ENCODE results near the gene IL17RB.

IL17RB gene

GRCh38 chr3:53846134-53846850 is at the start of gene IL17RB, which contains the start of gene CHDH:
Gene IL17RB, plus strand, starts transcription at chr3:53846568. Its CDS starts 21 bp downstream, at chr3:53846589.
Gene CHDH, minus strand, starts transcription at chr3:53846419. Its CDS starts 22,411 bp downstream, at chr3:53824008.
- in situ Hi-C loops (cut with MboI; ENCODE audit: low sequenced_read_pairs): no loop called here

- in situ Hi-C loops (cut with MboI; ENCODE audit: low sequenced_read_pairs): no loop called here
These were observed 48.2 kb upstream of the IL17RB start for GRCh38 chr3:53798144-53798543.

- in situ Hi-C loops (cut with MboI; ENCODE audit: low sequenced_read_pairs): no loop called here
These were observed 47.0 kb upstream of the IL17RB start for GRCh38 chr3:53799338-53799865.

- in situ Hi-C loops (cut with MboI; ENCODE audit: low sequenced_read_pairs): no loop called here
These were observed 46.1 kb upstream of the IL17RB start for GRCh38 chr3:53800041-53800906.

- in situ Hi-C loops (cut with MboI; ENCODE audit: low sequenced_read_pairs): no loop called here
These were observed 45.0 kb upstream of the IL17RB start for GRCh38 chr3:53801319-53801718.

GRCh38 chr3:53802256-53802880 is 44.0 kb upstream of the IL17RB start:
- in situ Hi-C loops (cut with MboI; ENCODE audit: low sequenced_read_pairs): no loop called here

- in situ Hi-C loops (cut with MboI; ENCODE audit: low sequenced_read_pairs): no loop called here
These were observed 43.1 kb upstream of the IL17RB start for GRCh38 chr3:53803124-53803815.

- in situ Hi-C loops (cut with MboI; ENCODE audit: low sequenced_read_pairs): no loop called here
These were observed 42.3 kb upstream of the IL17RB start for GRCh38 chr3:53803816-53804695.

GRCh38 chr3:53804697-53805462 is 41.5 kb upstream of the IL17RB start:
- in situ Hi-C loops (cut with MboI; ENCODE audit: low sequenced_read_pairs): no loop called here

GRCh38 chr3:53805463-53806159 is 40.8 kb upstream of the IL17RB start:
- in situ Hi-C loops (cut with MboI; ENCODE audit: low sequenced_read_pairs): no loop called here

GRCh38 chr3:53806182-53807116 is 39.9 kb upstream of the IL17RB start:
- in situ Hi-C loops (cut with MboI; ENCODE audit: low sequenced_read_pairs): no loop called here

- in situ Hi-C loops (cut with MboI; ENCODE audit: low sequenced_read_pairs): no loop called here
These were observed 39.1 kb upstream of the IL17RB start for GRCh38 chr3:53807117-53807810.

- in situ Hi-C loops (cut with MboI; ENCODE audit: low sequenced_read_pairs): no loop called here
These were observed 37.9 kb upstream of the IL17RB start for GRCh38 chr3:53808496-53808895.

GRCh38 chr3:53809267-53809666 is 37.1 kb upstream of the IL17RB start:
- in situ Hi-C loops (cut with MboI; ENCODE audit: low sequenced_read_pairs): no loop called here

GRCh38 chr3:53809764-53810400 is 36.5 kb upstream of the IL17RB start:
- in situ Hi-C loops (cut with MboI; ENCODE audit: low sequenced_read_pairs): no loop called here

All from HL-60/S4 treated with phorbol 12-myristate 13-acetate at 8.2 ng/mL for 4 days and 3 days (cell line).